Mammary epithelial cell (primary cell): ENCODE measurements around the gene F2.

Experiments used
- EZH2 ChIP-seq: IDR thresholded peaks from 2 replicates; pipeline ENCODE4 v1.6.1; 2012; ENCODE audit warnings: low read length, inconsistent platforms, borderline replicate concordance
- TF ChIP-seq, protein P1 (sequence below), 2 donors: IDR thresholded peaks in 1 of 2; conservative IDR thresholded peaks in 1 of 2; 2 replicates each; pipeline ENCODE4 v1.5.1; 2011 to 2012; ENCODE audit warnings: inconsistent platforms in 2 of 2, low read length in 2 of 2, mild to moderate bottlenecking in 2 of 2, control low read depth in 1 of 2, low read depth in 1 of 2; ENCODE audit not compliant: insufficient read depth in 1 of 2; ENCODE audit errors: extremely low read depth in 1 of 2

DNA sequence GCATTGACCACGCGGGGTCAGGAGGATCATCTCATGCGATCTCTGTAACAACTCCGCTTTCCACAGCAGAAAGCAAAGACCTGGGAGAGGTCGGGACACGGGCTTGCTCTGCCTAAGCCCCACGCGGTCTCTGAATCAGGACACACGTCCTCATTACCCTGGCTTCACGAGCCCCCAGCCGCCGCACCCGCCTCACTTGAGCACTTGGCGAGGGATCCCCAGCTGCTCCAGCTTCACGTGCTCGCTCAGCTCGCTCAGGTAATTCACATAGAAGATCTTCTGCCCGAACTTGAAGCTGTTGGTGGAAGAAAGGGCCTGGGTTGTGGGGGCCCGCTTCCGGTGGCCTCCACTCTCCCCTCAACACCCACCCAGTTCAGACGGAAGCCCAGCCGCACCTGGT lies 38.2 kb upstream of the F2 start:
- TF ChIP-seq EZH2, result no peak
- TF ChIP-seq, protein P1, sequence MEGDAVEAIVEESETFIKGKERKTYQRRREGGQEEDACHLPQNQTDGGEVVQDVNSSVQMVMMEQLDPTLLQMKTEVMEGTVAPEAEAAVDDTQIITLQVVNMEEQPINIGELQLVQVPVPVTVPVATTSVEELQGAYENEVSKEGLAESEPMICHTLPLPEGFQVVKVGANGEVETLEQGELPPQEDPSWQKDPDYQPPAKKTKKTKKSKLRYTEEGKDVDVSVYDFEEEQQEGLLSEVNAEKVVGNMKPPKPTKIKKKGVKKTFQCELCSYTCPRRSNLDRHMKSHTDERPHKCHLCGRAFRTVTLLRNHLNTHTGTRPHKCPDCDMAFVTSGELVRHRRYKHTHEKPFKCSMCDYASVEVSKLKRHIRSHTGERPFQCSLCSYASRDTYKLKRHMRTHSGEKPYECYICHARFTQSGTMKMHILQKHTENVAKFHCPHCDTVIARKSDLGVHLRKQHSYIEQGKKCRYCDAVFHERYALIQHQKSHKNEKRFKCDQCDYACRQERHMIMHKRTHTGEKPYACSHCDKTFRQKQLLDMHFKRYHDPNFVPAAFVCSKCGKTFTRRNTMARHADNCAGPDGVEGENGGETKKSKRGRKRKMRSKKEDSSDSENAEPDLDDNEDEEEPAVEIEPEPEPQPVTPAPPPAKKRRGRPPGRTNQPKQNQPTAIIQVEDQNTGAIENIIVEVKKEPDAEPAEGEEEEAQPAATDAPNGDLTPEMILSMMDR (conservative IDR thresholded peaks at IDR 0.05 in 1 of 2, IDR thresholded peaks at IDR 0.05 in 1 of 2; ENCODE audit: extremely low read depth in 1 of 2, insufficient read depth in 1 of 2, low read depth in 1 of 2, low read length in 2 of 2), result no peak
